Activated CD8-positive, alpha-beta memory T cell treated with anti-CD3 and anti-CD28 coated beads for 1 hour (primary cell): ENCODE data around the gene TRAPPC6A.

ENCODE experiments used
- DNase-seq, 2 donors: peaks; one replicate each; pipeline ENCODE4 v3.0.0-alpha.2; 2020; ENCODE audit warnings: low read depth in 1 of 2; ENCODE audit errors: extremely low read depth in 1 of 2

Gene TRAPPC6A

GRCh38 chr19:45163751-45164460, 14.1 kb downstream of the TRAPPC6A start:
- DNase-seq: no peak

- no peak for DNase-seq
Observed at GRCh38 chr19:45163156-45163555, 14.9 kb downstream of the TRAPPC6A start.

GRCh38 chr19:45162608-45163143, 15.4 kb downstream of the TRAPPC6A start:
- no peak for DNase-seq

GRCh38 chr19:45161738-45162607, 16.1 kb downstream of the TRAPPC6A start:
- DNase-seq: no peak

- no peak for DNase-seq
Observed at GRCh38 chr19:45160870-45161737, 16.9 kb downstream of the TRAPPC6A start, which contains the start of gene NKPD1. TSS of gene NKPD1 (minus strand) at chr19:45160982. CDS start at chr19:45160150, 832 bp downstream.

GRCh38 chr19:45159971-45160324, 18.1 kb downstream of the TRAPPC6A start:
- DNase-seq: no peak

GRCh38 chr19:45159210-45159970, 18.6 kb downstream of the TRAPPC6A start:
- DNase-seq: no peak

GRCh38 chr19:45158503-45159209, 19.4 kb downstream of the TRAPPC6A start:
- DNase-seq: no peak

- no peak for DNase-seq
Observed at GRCh38 chr19:45156751-45157150, 21.3 kb downstream of the TRAPPC6A start.

GRCh38 chr19:45156011-45156630, 21.9 kb downstream of the TRAPPC6A start:
- DNase-seq: no peak

GRCh38 chr19:45154064-45154827, 23.8 kb downstream of the TRAPPC6A start:
- DNase-seq: no peak

GRCh38 chr19:45153339-45154063, 24.5 kb downstream of the TRAPPC6A start:
- peak in 1 of 2 donors; percentile 6 for DNase-seq

GRCh38 chr19:45152504-45153338, 25.3 kb downstream of the TRAPPC6A start:
- DNase-seq: peak in 1 of 2 donors; percentile 19

GRCh38 chr19:45151821-45152503, 26.1 kb downstream of the TRAPPC6A start:
- DNase-seq: no peak

GRCh38 chr19:45151320-45151719, 26.7 kb downstream of the TRAPPC6A start:
- DNase-seq: no peak

- no peak for DNase-seq
Observed at GRCh38 chr19:45150751-45151281, 27.2 kb downstream of the TRAPPC6A start.
